GM18502 (cell line): ENCODE results near the gene C10orf143.
"Not testable (repeated sequence)": the region's sequence is repeated elsewhere in the genome, so short reads cannot be mapped to it uniquely, and the experiment has no call there.

Source experiments
- ATAC-seq: cut with Tn5 transposase; IDR thresholded peaks from one replicate; pipeline ENCODE4 v1.9.1; 2021; ENCODE audit warnings: mild to moderate bottlenecking; ENCODE audit not compliant: unreplicated experiment, poor library complexity

C10orf143 gene

DNA sequence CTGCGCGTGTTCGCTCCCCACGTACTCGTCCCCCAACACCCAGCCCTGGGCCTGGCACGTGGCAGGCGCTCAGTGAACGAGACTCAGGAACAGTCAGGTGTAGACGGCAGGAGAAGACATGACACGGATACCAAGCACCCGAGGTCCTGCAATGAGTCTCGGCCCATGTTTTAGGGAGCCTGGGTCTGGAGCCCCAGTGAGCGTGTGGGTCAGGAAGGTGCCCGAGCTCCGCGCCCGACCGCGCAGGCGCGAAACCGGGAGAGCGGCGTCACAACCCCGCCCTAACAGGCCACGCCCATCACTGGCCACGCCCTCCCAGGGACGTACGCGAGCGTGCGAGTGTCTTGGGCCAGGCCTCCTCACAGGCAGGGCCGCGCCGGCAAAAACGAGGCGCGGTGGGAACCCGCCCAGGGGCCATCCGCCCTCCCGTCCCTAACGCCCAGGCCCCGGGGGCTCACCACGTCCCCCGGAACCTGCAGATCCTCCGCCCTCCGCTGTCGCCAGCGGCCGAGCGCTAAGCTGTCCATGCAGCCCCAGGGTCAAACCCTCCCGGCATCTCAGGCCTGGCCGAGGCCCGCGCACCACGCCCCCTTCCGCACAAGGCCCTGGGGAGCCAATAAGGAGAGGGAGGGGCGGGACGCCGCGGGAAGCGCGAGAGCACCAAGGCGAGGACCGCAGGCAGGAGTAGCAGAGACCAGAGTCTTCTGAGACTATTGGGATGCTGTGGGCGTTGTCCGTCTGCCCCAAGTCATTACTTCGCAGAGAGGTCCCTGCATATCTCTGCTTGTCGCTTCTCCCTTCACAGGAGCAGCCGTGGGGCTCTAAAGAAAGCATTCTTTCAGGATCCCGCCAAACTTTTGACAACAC lies at the start of gene C10orf143:
Gene C10orf143, minus strand, starts transcription at position 585 of the 867 bp plus-strand sequence. Its CDS starts 58 bp downstream, at position 527.
- ATAC-seq = peak; percentile 85

DNA sequence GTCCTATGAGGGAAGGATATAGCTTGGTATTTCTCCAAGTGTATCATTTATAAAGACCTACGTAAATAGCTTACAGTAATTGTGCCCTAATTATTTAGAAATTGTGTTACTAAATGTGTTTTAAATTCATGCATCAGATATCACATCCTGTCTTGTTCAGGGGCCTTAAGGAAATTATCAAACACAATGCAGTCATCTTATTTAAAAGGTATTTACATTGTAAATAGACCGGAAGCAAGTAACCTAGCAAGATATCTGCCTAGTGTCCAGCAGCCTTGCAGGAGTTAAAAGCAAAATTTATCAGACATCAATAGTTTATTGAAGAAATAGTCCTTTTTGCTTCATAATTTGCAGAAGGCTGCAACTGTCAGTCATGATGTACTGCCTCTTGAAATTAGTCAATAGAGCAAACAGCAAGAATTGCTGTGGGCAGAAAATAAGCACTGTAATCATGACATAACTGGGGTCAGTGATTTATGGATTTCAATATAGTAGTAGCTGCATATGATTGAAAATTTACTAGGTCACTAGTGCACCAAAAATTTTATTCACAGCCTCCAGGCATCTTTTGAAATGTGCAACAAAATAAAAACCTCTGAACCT lies 48.7 kb upstream of the C10orf143 start:
- no peak for ATAC-seq

DNA sequence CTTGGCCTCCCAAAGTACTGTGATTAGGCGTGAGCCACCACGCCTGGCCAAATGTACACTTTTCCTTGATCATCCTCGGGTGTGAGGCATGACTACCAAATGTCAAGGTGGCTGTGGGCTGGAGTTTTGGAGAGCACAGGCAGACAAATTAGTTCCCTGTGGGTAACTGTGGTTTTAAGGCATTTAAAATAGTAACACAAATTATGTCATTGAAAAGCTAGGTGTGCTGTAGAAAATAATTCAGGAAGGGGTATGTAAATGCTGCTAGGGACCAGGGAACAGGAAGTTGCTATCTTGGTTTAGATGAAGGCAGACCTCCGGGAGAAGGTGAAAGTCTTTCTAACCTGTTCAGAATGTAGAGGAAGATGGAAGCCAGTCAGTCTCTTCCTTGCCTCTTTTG lies 35.4 kb upstream of the C10orf143 start:
- no peak for ATAC-seq

DNA sequence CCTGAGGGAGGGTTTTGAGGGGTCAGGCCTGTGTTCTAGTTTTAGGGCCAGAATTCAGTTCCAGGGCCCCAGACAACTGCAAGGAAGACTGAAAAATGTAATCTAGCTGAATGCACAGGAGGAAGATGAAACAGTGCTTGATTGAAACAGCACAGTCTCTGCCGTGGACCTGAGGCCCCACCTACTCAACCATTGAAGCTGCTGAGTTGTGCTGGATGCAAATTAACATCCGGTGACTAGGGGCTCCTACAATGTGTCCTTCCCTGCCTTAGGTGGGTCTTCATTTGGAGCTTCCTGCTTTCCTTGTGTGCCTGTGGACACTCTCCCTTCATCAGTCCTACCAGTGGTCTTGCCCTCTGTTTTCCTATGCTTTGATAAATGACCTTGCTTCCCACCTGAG lies 31.2 kb upstream of the C10orf143 start:
- ATAC-seq = peak; percentile 87

DNA sequence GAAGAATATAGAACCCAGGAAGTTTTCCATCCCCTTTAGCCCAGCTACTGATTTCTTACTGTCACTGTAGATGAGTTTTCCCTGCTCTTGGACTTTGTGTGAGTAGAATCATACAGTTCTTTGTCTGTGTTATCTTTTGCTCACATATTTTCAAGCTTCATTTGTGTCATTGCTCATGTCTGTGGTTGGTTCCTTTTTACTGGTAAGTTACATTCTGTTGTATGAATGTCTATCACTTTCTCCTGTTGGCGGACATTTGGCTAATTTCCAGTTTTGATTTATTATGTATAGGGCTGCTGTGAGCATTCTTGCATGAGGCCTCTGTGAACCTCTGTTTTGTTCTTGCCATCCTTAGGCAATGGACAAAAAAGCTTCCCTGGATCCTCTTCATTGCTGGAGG lies 30.8 kb upstream of the C10orf143 start:
- ATAC-seq = peak; percentile 24

DNA sequence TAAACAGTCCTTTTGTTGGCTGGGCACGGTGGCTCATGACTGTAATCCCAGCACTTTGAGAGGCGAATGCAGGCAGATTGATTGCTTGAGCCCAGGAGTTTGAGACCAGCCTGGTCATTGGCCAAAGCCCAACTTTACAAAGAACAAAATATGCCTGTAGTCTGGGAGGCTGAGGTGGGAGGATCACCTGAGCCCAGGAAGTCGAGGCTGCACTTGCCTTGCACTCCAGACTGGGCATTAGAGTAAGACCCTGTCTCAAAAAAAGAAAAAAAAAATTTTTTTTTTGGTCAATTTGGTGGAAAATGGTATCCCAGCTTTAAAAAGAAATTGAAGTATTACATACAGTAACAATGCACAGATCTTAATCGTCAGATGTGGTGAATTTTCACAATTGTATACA lies 30.4 kb upstream of the C10orf143 start:
- no peak for ATAC-seq

DNA sequence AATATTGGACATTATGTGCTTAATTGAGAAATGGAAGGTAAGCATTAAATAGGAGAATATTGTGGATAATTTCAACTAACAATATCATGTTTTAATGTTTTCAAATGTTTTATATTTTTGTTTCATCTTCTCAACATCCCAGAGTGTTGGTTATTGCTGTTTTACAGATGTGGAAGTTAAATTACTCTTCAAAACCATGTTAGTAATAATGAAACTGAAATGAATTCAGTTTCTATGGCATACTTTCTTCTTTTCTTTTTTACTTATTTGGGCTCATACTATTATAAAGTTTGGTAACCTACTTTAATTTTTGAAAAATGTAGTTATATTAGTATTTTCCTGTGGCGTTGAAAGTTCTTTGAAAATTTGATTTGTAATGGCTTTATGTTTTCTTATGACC lies 29.8 kb upstream of the C10orf143 start:
- ATAC-seq = no peak

DNA sequence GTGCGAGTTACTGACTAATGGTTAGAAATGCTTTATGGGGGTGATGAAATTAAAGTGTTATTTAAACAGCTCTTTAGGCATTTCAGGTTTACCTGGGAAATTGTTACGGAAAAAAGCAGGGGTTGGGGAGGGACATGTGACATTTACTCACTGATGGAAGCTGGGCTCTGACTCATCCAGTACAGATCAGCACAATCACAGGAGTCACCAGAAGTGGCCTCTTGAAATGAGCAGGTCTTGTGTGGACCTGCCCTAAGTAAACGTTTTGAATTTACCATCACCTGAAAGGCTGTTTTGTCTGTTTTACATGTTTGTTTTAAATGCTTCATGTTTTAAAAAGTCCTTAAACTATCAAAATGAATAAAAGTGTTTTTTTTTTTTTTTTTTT lies 27.8 kb upstream of the C10orf143 start:
- no peak for ATAC-seq

DNA sequence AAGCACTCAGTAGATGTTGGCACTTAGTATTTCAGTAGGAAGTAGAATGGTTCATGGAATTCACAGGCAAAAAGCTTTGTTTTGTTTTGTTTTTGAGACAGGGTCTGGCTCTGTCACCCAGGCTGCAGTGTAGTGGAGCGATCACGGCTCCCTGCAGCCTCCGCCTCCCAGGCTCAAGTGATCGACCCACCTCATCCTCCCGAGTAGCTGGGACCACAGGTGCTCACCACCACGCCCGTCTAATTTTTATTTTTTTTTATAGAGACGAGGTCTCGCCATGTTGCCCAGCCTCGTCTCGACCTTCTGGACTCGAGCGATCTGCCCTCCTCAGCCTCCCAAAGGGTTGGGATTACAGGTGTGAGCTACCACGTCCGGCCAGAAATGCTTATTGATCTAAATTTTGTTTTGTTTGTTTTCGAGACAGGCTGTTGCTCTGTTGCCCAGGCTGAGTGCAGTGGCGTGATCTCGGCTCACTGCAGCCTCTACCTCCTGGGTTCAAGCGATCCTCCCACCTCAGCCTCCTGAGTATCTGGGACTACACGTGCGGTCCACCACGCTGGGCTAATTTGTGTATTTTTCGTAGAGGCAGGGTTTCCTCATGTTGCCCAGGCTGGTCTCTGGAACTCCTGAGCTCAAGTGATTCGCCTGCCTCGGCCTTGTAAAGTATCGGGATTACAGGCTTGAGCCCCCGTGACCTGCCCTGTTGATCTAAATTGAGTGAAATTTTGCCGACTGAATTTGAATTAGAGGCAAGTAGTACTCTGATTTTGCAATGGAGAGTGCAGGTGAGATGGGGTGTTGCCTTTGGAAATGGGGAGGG lies 27.2 kb upstream of the C10orf143 start:
- ATAC-seq = no peak

DNA sequence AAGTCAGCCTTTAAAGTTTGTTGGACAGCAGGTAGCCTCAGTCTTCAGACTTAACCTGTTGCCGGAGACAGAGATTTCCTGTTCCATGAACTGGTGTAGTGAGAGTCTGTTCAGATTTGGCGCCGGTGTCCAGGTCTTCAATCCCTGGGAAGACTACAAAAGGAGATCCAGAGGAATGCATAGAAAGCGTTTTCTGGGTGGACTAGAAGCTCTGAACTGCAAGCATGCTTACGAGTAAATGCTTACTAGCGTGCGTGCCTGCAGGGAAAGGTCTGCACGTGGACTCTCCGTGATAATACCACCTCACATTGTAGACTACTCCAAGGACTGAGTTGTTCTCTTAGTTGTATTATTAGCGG lies 26.4 kb upstream of the C10orf143 start:
- ATAC-seq = no peak

DNA sequence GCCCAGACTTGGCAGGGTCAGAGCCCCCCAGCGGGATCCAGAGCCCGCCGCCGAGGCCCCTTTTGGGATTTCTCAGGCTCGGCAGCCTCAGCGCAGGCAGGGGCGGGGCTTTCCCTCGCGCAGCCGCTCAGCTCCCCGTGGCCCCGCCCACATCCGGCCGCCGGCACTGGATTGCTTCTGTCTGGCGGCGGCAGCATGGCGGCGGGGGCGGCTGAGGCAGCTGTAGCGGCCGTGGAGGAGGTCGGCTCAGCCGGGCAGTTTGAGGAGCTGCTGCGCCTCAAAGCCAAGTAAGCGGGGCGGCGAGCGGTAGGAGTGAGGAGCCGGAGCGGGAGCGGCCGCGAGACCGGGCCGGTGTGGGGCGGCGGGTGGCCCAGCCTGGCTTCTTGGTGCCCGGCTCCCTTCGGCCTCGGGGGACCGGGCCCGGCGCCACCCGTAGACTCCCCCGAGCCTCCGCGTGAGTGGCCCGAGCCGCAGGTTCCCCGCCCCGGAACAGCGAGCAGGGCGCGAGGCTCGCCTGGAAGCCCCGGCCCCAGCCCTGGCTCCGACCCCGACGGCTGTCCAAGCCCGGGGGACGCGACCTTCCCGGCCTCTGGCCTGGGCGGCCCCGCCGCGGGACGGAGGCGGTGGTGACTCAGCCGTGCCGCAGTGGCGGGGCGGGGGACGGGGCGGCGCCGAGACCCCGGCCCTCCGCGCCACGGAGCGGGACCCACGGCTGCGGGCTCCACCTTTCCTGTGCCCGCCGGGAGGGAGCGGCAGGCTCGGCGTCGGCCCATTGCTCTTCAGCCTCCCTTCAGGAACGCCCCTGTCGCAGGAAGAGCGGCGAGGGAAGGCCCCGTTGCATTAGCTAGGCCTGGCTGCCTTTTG lies 25.8 kb upstream of the C10orf143 start, which contains the start of gene GLRX3:
Gene GLRX3, plus strand, starts transcription at position 166 of the 864 bp plus-strand sequence. Its CDS starts 30 bp downstream, at position 196.
- ATAC-seq = peak; percentile 86

DNA sequence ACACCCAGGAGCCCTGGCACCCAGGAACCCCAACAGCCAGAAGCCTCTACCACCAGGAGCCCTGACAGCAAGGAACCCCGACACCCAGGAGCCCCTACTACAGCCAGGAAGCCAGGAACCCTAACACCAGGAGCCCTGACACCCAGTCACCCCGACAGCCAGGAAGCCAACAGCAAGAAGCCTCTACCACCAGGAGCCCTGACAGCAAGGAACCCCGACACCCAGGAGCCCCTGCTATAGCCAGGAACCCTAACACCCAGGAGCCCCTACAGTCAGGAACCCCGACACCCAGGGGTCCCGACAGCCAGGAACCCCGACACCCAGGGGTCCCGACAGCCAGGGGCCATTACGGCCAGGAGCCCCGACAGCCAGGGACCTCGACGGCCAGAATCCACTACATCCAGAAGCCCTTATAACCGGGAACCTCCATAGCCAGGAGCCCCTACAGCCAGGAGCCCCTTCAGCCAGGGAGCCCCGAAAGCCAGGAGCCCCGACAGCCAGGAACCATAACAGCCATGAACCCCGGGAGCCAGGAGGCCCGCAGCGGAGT lies 25.1 kb upstream of the C10orf143 start:
- peak; percentile 25 for ATAC-seq

DNA sequence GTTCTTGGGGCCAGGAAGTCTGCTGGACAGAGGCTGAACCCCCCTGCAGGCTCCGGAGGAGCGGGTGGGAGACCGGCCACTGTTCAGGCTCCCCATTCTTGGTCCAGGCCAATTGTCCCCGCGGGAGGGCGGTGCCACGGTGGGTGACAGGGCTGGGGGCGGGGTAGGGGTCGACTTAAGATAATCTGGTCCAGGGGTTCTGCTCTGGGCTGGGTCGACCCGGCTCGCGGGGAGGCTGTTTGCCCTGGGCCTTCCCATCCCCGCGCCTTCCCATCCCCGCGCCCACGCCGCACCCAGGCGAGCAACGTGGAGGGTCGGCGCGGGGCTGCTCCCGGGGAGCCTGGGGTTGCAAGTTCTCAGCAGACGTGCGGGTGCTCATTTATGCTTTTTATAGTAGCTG lies 18.3 kb upstream of the C10orf143 start:
- ATAC-seq = no peak

DNA sequence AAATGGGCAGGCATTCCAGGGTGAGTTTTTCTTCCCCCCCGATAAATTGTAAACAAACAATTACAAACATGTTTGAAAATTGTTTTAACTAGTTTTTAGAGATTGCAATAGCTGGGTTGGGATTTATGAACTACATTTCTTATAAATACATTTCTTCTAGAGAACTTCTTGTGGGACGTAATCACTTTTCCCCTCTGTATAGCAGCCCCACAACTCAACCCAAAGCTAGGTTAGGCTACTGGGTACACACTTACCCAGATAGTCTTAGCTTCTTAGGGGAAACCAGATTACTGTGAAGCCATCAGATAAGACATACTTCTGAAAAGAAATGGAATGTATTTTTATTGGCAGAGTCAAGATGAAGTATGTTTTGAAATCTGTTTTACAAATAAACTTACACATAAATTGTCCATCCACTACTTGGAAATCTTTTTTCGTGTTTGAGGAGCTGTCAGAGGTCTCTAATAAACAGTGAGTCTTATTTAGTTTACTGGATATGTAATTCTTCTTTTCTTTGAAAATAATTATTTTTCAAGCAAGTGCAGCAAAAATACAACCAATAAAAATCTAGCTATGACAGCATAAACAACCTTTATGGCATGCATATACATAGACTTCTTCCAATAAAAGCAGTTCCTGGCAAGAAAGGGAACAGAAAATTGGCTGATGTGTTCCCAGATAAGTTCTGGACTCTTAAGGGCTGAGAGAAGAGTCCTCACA lies 17.6 kb upstream of the C10orf143 start:
- no peak for ATAC-seq

DNA sequence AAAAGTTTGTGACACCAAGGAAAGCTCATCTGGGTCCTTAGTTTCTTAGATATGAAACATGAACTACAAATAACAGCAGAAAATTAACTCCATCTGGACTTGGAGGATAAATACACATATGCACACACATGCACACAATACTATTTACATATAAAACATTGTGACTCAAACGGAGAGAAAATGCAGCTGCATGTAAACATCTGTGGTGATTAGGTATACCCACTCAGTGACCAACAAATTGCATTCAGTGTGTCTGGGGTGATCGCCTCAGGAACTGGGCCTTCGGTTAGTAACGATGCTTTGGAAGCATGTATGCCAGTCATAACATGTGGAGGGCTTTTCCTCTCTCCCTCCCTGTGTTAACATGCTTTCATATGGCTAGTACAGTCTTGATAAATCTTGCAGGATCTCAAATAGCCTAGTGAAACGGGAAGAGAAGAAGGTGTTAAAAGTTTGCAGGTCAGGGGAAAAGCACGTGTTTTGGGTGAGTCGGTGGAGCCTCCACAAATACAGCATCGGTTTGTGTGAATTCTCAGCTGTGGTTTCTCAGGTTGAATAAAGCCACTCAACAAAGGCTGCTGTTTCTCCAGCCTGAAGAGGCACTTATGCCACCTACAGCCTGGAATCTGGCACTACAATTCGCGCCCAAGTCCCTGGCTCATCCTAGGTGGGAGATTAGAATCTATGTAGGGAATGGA lies 16.9 kb upstream of the C10orf143 start:
- peak; percentile 98 for ATAC-seq

DNA sequence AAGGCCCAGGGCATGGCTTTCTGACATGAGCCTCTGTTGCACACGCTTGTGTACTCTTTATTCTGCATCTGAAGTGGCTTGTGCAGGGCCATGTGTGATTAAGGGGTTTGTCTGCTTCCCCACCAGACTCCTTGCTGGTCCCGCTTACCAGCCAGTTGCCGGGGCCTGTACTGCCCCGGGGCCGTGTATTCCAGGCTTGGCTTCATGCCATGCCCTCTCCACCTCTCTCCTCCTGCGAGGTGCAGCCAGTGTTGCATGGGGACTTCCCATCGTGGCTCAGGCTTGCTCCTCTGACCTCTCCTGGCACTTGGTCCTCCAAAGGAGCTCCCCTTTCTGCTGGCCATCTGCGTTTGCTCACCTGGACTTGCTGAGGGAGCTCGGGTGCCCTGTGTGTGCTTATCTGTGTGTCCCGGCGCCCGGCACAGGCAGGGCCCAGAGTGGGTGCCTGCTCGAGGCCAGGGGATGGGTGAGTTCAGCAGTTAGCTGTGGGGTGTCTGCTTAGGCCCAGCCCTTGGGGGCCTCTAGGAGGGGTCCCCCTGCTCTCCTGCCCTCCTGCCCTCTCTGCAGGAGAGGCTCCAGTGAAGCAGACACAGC lies 11.0 kb upstream of the C10orf143 start:
- no peak for ATAC-seq

DNA sequence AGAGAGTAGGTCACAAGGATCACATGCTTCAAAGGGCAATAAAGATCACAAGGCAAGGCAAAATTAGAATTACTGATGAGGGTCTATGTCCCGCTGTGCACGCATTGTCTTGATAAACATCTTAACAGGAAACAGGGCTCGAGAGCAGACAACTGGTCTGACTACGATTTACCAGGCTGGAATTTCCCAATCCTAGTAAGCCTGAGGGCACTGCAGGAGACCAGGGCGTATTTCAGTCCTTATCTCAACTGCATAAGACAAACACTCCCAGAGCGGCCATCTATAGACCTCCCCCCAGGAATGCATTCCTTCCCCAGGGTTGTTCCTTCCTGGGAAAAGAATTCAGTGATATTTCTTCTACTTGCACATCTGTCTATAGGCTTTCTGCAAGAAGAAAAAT lies 6.9 kb upstream of the C10orf143 start:
- not testable (repeated sequence) for ATAC-seq

DNA sequence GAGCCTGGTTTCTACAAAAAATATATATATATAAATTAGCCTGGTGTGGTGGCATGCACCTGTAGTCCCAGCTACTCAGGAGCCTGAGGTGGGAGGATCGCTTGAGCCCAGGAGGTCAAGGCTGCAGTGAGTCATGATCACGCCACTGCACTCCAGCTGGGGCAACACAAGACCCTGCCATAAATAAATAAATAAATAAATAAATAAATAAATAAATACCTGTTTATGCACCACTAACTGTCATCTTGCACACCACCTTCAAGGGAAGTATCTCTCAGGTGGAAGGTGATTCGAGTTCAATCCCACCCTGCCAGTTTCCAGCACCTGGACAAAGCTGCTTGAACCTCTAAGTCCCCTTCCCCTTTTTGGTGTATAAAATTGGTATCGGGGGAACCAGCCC lies 6.3 kb upstream of the C10orf143 start:
- ATAC-seq = not testable (repeated sequence)
